ENCODE data around the gene EIF2AK3. TPM values are rescaled to one million over a fixed set of nuclear protein-coding genes. Genes with fewer than 3 reads are reported as not detected.

Gene EIF2AK3
- total RNA-seq, 2 experiments from 2014 or later, result 14.9 to 17.4 TPM

- peak; percentile 20 for ATAC-seq
- TF ChIP-seq, protein P1, sequence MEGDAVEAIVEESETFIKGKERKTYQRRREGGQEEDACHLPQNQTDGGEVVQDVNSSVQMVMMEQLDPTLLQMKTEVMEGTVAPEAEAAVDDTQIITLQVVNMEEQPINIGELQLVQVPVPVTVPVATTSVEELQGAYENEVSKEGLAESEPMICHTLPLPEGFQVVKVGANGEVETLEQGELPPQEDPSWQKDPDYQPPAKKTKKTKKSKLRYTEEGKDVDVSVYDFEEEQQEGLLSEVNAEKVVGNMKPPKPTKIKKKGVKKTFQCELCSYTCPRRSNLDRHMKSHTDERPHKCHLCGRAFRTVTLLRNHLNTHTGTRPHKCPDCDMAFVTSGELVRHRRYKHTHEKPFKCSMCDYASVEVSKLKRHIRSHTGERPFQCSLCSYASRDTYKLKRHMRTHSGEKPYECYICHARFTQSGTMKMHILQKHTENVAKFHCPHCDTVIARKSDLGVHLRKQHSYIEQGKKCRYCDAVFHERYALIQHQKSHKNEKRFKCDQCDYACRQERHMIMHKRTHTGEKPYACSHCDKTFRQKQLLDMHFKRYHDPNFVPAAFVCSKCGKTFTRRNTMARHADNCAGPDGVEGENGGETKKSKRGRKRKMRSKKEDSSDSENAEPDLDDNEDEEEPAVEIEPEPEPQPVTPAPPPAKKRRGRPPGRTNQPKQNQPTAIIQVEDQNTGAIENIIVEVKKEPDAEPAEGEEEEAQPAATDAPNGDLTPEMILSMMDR (IDR thresholded peaks at IDR 0.05), result no peak
- Mint-ChIP-seq H3K27me3 (no peaks in the 10 kb centered on the region), H3K4me3 (no peak overlapping the region), H3K9me3 (no peaks in the 10 kb centered on the region), H3K4me1 (ENCODE audit: low read depth) (no peaks in the 10 kb centered on the region), H3K27ac (no peak overlapping the region), H3K36me3 (ENCODE audit: low read depth) (peaks cover 35% of the 10 kb centered on the region)
- DNase-seq, result no peak
- intact Hi-C loops (cut with micrococcal nuclease), result no loop called here
- ChIA-PET POLR2A (interaction anchor here (0.6 kb wide), 2 partner anchors 53 to 91 kb away, joined by 3 to 4 read pairs; no protein-coding TSS in a partner anchor), CTCF (interaction anchor here (1.7 kb wide), 1 partner anchor 97 kb away, joined by 7 read pairs; no protein-coding TSS in a partner anchor)
Observed at GRCh38 chr2:88574445-88574844, 52.8 kb downstream of the EIF2AK3 start.

- ChIA-PET POLR2A (no interaction called here), CTCF (no interaction called here)
- H3K4me1 Mint-ChIP-seq (ENCODE audit: low read depth), result no peaks in the 10 kb centered on the region
- no peak for ATAC-seq
- H3K9me3 Mint-ChIP-seq, result no peaks in the 10 kb centered on the region
- no peaks in the 10 kb centered on the region for H3K27me3 Mint-ChIP-seq
- TF ChIP-seq, protein P1 (IDR thresholded peaks at IDR 0.05), result no peak
- DNase-seq, result no peak
- peaks cover 21% of the 10 kb centered on the region for H3K36me3 Mint-ChIP-seq (ENCODE audit: low read depth)
- H3K27ac Mint-ChIP-seq, result no peak overlapping the region
- no peak overlapping the region for H3K4me3 Mint-ChIP-seq
- intact Hi-C loops (cut with micrococcal nuclease), result no loop called here
Observed at GRCh38 chr2:88568179-88568578, 59.1 kb downstream of the EIF2AK3 start.

DNA sequence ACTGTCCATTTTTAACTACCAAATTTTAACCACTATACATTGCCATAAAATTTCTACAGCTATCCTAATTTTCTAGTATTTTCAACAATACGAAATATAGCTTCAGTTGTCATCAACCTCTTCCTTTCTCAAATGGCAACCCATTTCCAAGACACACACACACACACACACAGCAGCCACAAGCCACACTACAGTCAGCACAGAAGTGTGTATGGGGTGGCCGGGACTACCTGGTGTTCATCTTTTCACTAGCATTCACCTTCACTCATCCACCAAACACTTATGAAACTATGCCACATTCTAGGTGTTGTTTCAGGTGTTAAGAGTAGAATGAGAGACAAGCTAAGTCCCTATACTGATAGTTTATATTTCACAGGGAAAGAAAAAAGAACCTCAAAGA, 62.9 kb downstream of the EIF2AK3 start:
- TF ChIP-seq, protein P1 (IDR thresholded peaks at IDR 0.05), result no peak
- ChIA-PET POLR2A (no interaction called here), CTCF (no interaction called here)
- DNase-seq (no peak), ATAC-seq (no peak)
- Mint-ChIP-seq H3K36me3 (ENCODE audit: low read depth) (peaks cover 17% of the 10 kb centered on the region), H3K27ac (no peak overlapping the region), H3K9me3 (no peaks in the 10 kb centered on the region), H3K4me1 (ENCODE audit: low read depth) (peaks cover 5% of the 10 kb centered on the region), H3K4me3 (no peak overlapping the region), H3K27me3 (no peaks in the 10 kb centered on the region)
- intact Hi-C loops (cut with micrococcal nuclease), result no loop called here

GRCh38 chr2:88563129-88563528, 64.1 kb downstream of the EIF2AK3 start:
- ChIA-PET POLR2A (no interaction called here), CTCF (no interaction called here)
- TF ChIP-seq, protein P1 (IDR thresholded peaks at IDR 0.05), result no peak
- H3K4me1 Mint-ChIP-seq (ENCODE audit: low read depth), result peaks cover 5% of the 10 kb centered on the region
- ATAC-seq (no peak), DNase-seq (no peak)
- no peaks in the 10 kb centered on the region for H3K9me3 Mint-ChIP-seq
- intact Hi-C loops (cut with micrococcal nuclease), result no loop called here
- H3K4me3 Mint-ChIP-seq, result no peak overlapping the region
- no peaks in the 10 kb centered on the region for H3K27me3 Mint-ChIP-seq
- no peak overlapping the region for H3K27ac Mint-ChIP-seq
- H3K36me3 Mint-ChIP-seq (ENCODE audit: low read depth), result peaks cover 13% of the 10 kb centered on the region

- TF ChIP-seq, protein P1 (IDR thresholded peaks at IDR 0.05), result no peak
- peaks cover 11% of the 10 kb centered on the region for H3K36me3 Mint-ChIP-seq (ENCODE audit: low read depth)
- ChIA-PET POLR2A (no interaction called here), CTCF (interaction anchor here (2.7 kb wide), 1 partner anchor 108 kb away, joined by 10 read pairs; no protein-coding TSS in a partner anchor)
- no peak overlapping the region for H3K4me3 Mint-ChIP-seq
- H3K27me3 Mint-ChIP-seq, result no peaks in the 10 kb centered on the region
- H3K27ac Mint-ChIP-seq, result no peak overlapping the region
- DNase-seq, result no peak
- intact Hi-C loops (cut with micrococcal nuclease), result no loop called here
- H3K9me3 Mint-ChIP-seq, result no peaks in the 10 kb centered on the region
- H3K4me1 Mint-ChIP-seq (ENCODE audit: low read depth), result peaks cover 5% of the 10 kb centered on the region
- ATAC-seq, result no peak
Observed at GRCh38 chr2:88561646-88562388, 65.4 kb downstream of the EIF2AK3 start.

Data from activated CD8-positive, alpha-beta T cell treated with anti-CD3 and anti-CD28 coated beads for 36 hours (primary cell).